Rectal smooth muscle tissue (tissue), 1 donor: ENCODE data around the gene NADK.
"Not testable (repeated sequence)": the region's sequence is repeated elsewhere in the genome, so short reads cannot be mapped to it uniquely, and the experiment has no call there.

Experiments
- H3K27ac ChIP-seq: one replicate; pipeline ENCODE4 v1.7.0; 2013; ENCODE audit warnings: low read depth, low read length, inconsistent platforms
- H3K27me3 ChIP-seq: one replicate; pipeline ENCODE4 v1.7.0; 2013; ENCODE audit warnings: low read length; ENCODE audit not compliant: control insufficient read depth, insufficient read depth
- H3K36me3 ChIP-seq: one replicate; pipeline ENCODE4 v1.7.0; 2013; ENCODE audit warnings: low read length; ENCODE audit not compliant: control insufficient read depth, insufficient read depth
- H3K4me1 ChIP-seq: one replicate; pipeline ENCODE4 v1.7.0; 2013; ENCODE audit warnings: low read length; ENCODE audit not compliant: control insufficient read depth, insufficient read depth
- H3K4me3 ChIP-seq: one replicate; pipeline ENCODE4 v1.7.0; 2013; ENCODE audit warnings: low read length
- H3K9ac ChIP-seq: one replicate; pipeline ENCODE4 v1.7.0; 2013; ENCODE audit warnings: low read length

Gene NADK

GRCh38 chr1:1746566-1746909 is 31.7 kb downstream of the NADK start:
- not testable (repeated sequence) for H3K4me3 ChIP-seq, H3K4me1 ChIP-seq, H3K9ac ChIP-seq, H3K36me3 ChIP-seq, H3K27me3 ChIP-seq
- peak overlapping the region; percentile 79 for H3K27ac ChIP-seq

- H3K27ac ChIP-seq, result peak overlapping the region; percentile 79
- not testable (repeated sequence) for H3K36me3 ChIP-seq, H3K9ac ChIP-seq, H3K27me3 ChIP-seq, H3K4me1 ChIP-seq
- peak overlapping the region; percentile 36 for H3K4me3 ChIP-seq
Observed at GRCh38 chr1:1745651-1746565, 32.4 kb downstream of the NADK start.

- not testable (repeated sequence) for H3K27me3 ChIP-seq, H3K27ac ChIP-seq, H3K36me3 ChIP-seq, H3K4me1 ChIP-seq, H3K9ac ChIP-seq, H3K4me3 ChIP-seq
Observed at GRCh38 chr1:1742529-1742928, 35.7 kb downstream of the NADK start.

GRCh38 chr1:1741013-1741412 is 37.3 kb downstream of the NADK start:
- not testable (repeated sequence) for H3K4me1 ChIP-seq, H3K27ac ChIP-seq, H3K9ac ChIP-seq, H3K4me3 ChIP-seq, H3K27me3 ChIP-seq, H3K36me3 ChIP-seq

- not testable (repeated sequence) for H3K4me3 ChIP-seq, H3K27me3 ChIP-seq, H3K9ac ChIP-seq, H3K4me1 ChIP-seq, H3K36me3 ChIP-seq, H3K27ac ChIP-seq
Observed at GRCh38 chr1:1738799-1739337, 39.4 kb downstream of the NADK start.

GRCh38 chr1:1737675-1738590 is 40.3 kb downstream of the NADK start:
- not testable (repeated sequence) for H3K27ac ChIP-seq, H3K9ac ChIP-seq, H3K4me3 ChIP-seq, H3K27me3 ChIP-seq, H3K4me1 ChIP-seq, H3K36me3 ChIP-seq

GRCh38 chr1:1732381-1732780 is 45.9 kb downstream of the NADK start:
- H3K27me3 ChIP-seq, result no peaks in the 10 kb centered on the region
- peaks cover 6% of the 10 kb centered on the region for H3K36me3 ChIP-seq
- H3K27ac ChIP-seq, result no peak overlapping the region

GRCh38 chr1:1730870-1731269 is 47.4 kb downstream of the NADK start:
- Histone ChIP-seq H3K36me3 (peaks cover 6% of the 10 kb centered on the region), H3K27ac (no peak overlapping the region), H3K9ac (no peak overlapping the region), H3K27me3 (no peaks in the 10 kb centered on the region), H3K4me3 (no peak overlapping the region), H3K4me1 (no peaks in the 10 kb centered on the region)

More at GRCh38 chr1:1732381-1732780, 45.9 kb downstream of the NADK start:
- Histone ChIP-seq H3K4me1 (no peaks in the 10 kb centered on the region), H3K4me3 (no peak overlapping the region), H3K9ac (no peak overlapping the region)

GRCh38 chr1:1730230-1730629 is 48.0 kb downstream of the NADK start:
- not testable (repeated sequence) for H3K27ac ChIP-seq, H3K36me3 ChIP-seq, H3K4me1 ChIP-seq, H3K9ac ChIP-seq, H3K27me3 ChIP-seq, H3K4me3 ChIP-seq

GRCh38 chr1:1729116-1729816 is 49.0 kb downstream of the NADK start:
- not testable (repeated sequence) for H3K4me1 ChIP-seq, H3K36me3 ChIP-seq, H3K27me3 ChIP-seq, H3K27ac ChIP-seq, H3K9ac ChIP-seq, H3K4me3 ChIP-seq

- not testable (repeated sequence) for H3K27ac ChIP-seq, H3K9ac ChIP-seq, H3K36me3 ChIP-seq, H3K27me3 ChIP-seq, H3K4me1 ChIP-seq, H3K4me3 ChIP-seq
Observed at GRCh38 chr1:1728308-1729005, 49.8 kb downstream of the NADK start.
